GM18907 (cell line): ENCODE results near the gene UGT1A6.

Experiments used
- ATAC-seq: cut with Tn5 transposase; IDR thresholded peaks from one replicate; pipeline ENCODE4 v1.9.1; 2021; ENCODE audit warnings: mild to moderate bottlenecking, moderate library complexity; ENCODE audit not compliant: unreplicated experiment

UGT1A6 gene

DNA sequence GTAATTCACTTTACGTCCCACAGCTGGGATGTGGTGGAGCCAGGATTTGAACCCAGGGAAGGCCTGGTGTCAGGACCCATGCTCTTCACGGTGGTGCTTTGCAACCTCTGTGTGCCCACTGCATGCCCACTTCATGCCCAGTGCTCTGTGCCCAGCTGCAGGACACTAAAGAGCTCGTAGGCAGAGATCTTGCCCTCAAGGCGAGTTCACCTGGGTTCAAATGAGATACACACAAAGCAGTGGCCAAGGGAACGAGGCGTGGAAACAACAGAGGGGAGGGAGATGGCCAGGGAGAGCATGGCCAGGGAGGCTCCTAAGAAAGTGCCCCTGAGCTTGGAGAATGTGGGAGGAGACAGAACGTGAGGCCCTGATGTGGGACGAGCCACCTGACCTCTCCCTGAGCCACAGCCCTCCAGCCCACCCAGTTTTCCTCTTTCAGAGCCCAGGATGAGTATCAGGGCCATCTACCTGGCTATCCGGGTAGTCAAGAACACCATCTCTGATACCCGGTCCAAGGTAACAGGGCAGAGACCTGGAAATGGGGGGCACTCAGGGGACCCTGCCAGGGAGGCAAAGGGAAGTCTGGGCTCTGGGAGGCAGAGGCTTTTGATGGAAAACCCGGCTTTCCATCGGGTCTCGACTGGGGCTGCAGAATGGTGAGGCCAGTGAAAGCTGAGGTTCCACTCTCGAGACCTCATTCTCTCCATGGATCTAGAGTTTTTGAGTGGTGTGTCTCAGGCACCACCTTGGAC is 105.8 kb downstream of the UGT1A6 start:
- ATAC-seq = no peak

DNA sequence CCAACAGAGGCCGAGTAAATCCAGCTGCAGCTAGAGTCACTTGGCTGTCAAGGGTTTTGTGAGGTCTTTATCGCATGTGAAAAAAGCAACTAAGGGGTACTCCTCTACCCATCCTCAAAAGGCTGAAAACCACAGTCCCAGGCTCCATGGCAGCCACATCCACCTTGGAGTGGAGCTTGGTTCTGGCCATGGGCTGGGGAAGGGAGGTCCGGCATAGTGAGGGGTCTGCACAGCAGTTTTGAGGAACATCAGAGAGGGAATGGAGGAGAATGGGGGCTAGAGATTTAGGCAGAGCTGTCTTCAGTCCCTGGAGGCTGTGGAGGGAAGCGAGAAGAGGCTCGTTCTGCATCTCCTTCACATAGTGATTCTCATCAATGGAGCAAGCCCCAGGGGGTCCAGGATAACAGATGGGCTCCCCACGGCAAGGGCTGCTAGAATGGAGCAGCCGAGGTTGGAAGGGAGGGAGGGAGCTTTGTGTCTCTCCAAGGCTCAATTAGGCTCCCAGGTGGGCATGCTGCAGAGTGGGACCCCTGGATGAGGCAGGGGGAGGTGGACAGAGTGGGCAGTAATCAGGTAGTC is 106.5 kb downstream of the UGT1A6 start:
- no peak for ATAC-seq

DNA sequence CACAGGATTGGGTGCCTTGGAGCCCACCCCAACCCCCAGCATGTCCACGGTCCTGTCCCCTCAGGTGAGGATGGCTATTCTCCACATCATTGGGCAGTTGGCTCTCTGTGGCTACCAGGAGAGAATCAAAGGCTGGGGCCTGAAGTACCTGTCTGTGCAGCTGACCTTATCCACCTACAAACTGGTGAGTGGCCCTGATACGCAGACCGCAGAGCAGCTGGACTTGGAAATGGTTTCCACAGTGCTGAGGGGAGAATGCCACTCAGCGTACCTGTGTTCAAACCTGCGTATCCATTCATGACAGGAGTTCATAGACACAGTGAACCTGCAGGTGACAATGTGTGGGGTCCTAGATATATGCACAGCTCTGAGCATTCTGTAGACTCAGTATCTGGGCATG is 107.0 kb downstream of the UGT1A6 start:
- ATAC-seq = no peak

DNA sequence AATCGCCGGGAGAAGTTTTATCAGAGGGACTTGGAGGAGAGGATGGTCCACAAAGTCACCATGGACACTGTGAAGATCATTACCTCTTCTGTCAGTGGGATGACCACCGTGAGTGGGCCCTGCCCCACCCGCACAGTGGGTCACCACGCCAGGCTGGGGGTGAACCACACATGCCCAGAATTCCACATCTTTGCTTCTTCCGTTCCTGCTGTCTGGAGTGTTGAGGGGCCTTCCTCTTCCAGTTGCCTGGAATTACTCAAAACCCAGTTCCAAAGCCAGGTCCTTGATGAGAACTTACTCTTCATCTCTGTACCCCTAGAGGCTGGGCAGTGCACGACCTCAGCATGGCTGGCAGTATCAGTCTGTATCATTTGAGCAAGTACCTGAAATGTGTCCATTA is 107.5 kb downstream of the UGT1A6 start:
- no peak for ATAC-seq

DNA sequence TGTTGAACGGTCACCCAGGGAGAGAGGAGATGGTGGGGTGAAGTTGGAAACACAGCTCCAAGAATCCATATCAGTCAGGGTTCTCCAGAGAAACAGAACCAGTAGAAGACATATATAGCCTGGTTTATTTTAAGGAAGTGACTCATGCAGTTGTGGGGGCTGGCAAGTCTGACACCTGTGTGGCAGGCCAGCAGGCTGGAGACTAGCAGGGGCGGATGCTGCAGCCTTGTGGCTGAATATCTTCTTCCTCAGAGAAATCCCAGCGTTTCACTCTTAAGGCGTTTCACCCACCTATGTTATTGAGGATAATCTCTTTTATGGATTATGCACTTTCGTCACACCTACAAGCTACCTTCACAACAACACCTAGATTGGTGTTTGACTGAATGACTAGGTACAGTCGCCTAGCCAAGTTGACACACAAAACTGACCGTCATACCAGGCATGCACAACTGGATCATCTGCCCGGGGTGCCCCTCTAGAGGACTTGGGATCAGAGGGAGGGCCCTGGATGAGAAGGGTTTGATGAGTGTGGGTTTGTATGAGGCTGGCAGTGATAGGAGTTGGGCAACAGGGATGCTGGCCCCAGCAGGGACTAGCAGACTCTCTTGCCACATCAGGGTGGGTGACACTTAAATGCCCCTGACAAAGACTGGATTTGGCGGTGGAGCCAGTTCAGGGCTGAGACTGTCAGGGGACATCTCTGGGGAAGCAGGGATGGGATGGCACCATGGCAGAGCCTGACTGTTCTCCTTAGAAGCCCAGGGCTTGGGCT is 108.9 kb downstream of the UGT1A6 start:
- ATAC-seq = no peak

DNA sequence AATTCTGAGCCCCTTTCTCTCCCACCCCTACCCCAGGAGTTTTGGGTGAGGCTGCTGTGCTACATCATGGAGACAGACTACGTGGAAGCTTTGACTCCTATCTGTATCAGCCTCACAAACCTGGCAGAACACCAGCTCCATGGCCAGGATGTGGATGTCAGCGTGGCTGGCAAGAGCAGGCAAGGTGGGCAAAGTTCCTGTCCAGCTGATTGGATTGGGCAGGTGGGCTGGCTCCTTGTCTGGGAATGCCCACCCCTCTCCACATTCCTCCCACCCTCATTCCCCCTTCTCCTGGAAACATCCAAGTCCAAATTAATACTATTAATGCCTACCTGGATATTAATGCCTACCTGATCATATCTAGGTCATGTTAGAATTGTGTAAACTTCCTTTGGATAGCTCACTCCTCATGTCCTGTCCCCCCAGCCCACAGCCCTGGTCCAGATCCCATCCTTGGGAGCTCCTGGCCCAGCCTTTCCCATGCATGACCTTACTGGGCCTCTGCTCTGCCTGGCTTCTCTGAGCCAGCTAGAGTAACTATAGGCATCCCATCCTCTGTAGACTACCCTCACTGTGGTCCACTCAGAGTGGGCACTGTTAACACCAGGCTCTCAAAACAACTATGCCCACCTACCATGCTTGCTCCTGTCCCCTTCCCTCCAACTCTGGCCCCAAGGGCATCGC is 109.6 kb downstream of the UGT1A6 start:
- no peak for ATAC-seq

DNA sequence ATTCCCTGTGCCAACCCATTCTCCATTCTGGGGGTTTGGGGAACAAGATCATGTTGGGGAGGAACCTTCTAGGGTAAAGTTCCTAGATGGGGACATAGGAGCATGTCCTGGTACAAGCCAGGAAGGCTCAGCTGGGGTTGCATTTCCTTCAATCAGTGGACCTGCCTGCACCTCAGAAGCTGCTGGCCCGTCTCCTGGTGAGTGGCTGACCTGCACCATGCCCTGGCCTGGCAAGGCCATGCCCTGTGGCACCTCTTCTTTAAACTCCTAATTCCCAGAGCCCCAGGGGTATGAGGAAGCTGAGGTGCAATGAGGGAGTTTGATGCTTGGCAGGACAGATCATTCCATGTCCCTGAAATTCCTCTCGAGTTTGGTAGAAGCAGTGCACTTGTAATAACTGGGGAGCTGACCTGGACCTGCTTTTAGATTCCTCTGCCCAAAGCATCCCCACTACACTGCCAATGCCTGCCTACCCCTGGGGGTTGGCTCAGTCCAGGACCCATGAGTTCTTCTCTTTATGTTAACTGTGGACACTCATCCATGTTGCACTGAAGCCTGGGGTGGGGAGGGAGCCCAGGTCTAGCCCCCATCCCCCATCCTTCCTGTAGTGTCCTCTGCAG is 110.7 kb downstream of the UGT1A6 start:
- ATAC-seq = no peak

DNA sequence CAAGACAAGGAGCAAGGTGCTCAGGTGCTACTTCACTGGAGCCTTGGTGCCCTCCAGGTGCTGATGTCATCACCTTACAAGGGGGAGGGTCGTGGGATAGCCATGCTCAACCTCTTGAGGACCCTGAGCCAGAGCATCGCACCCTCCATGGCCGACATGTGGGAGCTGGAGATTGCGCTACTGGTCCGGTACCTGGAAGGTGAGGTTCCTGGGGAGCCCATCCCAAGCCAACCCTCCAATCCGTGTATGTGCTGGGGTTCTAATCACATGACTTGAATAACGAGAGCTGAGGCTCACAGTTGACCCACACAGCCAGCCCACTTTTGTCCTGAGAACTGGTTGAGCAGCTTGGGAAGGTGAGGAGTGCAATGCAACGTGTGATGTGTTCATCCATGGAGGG is 111.3 kb downstream of the UGT1A6 start:
- ATAC-seq = no peak

DNA sequence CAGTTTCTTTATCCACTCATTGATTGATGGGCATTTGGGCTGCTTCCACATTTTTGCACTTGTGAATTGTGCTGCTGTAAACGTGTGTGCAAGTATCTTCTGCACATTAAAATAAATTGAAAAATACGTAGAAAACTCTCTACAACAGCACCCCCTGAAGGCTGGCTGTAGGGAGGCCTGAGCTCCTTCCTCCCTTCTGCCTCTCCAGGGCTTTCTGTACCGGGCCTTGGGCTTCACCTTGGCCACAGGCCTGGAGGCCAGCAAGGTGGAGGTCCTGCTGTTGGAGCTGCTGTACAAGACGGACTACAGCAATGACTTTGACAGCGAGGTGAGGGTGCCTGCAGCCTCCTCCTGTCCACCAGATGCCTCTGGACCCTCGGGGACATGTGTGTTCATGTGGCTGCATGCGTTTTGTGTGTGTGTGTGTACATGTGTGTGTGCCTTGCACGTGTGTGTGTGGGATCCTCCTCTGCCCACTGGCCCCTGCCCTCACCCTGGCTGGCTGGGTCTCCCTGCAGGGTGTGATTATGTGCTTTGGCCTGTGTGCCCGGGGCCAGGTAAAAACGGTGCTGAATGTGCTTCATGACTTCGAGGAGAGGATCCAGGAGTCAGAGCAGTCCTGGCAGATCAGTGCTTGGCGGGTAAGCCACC is 114.7 kb downstream of the UGT1A6 start:
- ATAC-seq = no peak

DNA sequence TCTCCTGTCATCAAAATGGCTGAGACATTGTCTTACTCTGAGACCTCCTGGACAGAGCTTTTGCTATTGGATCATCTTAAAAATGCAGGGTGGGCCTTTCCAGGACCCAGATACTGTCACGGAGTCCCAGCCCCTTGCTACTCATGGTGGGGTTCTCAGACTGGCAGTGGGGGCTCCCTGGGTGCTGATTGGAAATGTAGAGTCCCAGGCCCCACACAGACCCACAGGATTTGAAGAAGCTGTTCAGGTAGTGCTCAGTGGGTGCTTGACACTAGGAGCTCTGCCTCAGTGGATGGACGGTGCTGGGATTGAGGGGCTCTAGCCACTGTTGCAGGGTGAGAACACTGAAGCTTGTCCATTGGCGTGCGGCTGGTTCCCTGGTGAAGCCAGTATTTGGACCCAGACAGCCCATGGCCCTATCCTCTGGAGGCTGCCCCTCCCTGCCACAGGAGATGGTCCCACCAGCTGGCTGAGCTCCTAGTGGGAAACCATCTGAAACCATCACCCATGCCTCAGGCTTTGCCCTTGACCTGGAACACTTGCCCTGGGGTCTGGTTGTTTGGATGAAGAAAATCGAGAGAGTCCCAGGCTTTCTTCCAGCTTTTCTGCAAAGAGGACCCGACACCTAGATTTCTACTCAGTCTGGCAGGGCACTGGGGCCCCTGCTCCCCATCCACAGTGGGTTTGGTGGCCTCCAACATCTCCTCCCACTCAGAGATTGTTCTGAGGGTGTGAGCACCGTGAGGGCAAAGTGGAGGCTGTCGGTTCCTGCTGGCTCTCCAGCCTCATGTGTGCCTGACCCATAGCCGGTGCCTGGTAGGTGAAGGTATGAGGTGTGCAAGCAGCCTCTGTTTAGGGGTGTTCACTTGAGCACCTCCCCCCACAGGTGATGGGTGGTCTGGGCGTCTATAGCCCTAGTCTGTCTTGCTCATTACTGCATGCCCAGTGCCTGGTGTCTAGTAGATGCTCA is 115.6 kb downstream of the UGT1A6 start:
- no peak for ATAC-seq

DNA sequence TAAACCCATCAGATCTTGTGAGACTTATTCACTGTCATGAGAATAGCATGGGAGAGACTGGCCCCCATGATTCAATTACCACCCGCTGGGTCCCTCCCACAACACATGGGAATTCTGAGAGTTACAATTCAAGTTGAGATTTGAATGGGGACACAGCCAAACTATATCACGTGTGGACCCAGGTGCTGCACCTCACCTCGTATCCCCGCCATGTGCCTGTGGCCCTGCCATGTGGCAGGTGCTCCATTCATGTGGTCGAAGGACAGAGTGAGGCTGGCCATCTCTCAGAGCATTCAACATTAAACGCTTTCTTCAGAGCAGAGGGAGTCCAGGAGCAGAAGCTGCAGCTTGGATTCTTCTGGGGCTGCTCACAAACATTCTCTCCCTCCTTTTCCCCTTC is 117.7 kb downstream of the UGT1A6 start:
- ATAC-seq = no peak

DNA sequence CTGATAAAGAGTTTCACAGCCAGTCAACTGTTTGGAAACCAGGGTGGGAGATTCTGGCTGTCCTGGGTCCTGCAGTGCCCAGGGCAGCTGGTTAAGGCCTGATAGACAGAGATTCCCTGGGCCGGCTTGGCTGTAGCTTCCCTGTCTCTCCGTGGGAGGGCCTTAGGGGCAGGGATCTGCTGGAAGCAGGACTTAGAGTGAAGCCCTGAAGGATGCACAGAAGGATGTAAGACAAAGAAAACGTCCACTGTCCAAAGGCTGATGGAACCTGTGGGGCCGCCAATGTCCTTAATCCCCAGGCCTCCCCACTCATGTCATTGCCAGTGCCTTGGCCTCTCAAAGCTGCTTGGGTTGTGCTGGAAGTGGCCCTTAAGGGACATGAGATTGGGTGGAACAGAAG is 118.4 kb downstream of the UGT1A6 start:
- ATAC-seq = no peak

DNA sequence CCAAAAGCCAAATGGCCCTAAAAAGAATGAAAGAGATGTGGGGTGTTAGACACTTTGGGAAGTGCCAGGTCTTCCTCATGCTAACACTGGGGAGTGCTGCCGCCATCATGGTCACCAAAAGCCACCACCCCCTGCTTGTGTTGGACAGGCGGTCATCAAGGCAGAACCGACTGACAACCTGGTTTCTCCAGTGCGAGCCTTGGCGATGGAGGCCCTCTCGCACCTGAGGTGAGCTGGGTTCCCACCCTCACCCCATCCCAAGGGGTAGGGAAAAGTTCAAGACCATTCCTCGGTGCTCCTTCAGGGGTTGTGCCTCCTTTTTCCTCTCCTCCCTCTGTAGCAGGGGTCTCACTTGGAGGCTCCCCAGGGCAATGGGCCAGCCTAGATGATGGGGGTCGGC is 119.0 kb downstream of the UGT1A6 start:
- ATAC-seq = no peak

DNA sequence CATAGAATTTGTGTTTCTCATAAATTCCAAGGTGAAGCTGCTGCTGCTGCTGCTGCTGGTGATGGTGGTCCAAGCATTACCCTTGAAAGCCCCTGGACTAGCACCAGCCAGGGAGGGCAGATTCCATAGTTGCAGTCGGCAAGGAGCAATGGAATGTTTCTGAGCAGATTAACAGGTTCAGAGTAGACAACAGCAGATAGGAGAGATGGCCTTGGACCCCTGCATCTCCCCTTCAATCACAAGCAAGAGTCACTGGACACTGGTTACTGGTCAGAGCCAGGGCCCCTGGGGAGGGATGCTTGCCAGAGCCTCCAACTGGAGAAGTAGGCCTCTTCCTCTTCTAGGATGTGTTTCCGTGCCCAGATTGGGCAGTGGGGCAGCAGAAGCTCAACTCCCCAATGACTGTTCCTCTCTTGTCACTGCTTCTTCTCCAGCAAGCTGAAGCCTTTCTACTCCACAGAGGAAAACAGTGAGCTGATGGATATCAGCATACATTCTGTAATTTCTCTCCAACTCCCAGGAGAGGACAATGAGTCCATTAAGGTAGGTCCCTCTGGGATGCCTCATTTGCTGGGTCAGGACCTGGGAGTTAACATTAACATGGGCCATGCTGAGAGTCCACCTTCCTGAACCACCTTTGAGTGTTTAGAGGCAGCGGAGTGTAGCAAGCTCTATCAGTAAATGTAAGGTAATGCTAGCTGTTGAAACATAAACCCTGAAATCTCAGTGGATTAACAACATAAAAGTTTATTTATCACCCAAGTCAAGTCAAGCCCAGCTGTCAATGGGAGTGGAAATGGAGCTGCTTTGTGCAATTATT is 120.8 kb downstream of the UGT1A6 start:
- no peak for ATAC-seq

DNA sequence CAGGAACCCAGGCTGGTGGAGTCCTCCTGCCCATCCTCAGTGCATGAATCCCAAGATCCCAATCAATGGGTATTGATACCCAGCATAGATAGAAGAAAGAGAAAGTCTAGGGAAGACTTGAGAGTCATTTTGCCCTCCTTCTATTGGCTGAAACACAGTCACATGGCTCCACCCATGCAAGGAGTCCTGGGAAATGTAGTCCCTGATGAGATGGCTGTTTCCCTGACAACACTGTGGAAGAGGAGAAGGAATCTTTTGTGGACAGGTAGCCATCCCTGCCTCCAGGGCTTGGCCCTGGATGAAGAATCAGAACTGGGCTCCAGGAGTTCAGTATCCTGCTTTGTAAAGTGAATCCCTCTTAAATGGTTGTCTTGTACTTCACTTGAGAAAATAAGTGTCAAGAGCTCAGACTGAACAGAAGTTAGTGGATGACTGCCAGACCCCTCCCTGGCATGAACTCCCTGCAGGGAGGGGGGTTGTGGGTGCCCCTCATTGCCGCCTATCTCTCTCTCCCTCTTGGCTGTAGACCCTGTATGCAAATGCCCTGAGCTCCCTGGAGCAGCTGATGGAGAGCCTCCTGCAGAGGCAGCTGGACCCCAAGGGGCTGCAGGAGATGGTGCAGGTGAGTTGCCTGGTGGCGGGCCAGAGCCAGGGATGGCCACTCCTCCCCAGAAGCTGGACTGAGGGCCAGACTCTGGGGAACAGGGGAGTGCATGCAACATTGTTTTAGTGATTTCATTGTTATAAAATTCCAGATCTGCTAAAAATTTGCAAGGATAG is 121.6 kb downstream of the UGT1A6 start:
- ATAC-seq = no peak

DNA sequence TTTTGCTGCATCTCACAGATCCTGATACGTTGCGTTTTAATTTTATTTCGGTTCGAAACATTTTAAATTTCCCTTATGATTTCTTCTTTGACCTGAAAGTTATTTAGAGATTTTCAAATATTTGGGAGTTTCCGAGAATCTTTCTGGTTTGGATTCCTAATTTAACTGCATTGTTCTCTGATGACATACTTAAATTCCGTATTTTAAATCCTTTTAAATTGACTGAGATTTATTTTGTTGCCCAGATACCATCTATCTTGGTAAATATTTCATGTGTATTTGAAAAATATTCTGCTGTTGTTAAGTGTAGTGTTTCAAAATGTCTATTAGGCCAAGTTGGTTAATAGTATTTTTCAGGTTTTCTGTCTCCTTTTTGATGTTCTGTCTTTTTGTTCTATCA is 123.2 kb downstream of the UGT1A6 start:
- ATAC-seq = no peak

DNA sequence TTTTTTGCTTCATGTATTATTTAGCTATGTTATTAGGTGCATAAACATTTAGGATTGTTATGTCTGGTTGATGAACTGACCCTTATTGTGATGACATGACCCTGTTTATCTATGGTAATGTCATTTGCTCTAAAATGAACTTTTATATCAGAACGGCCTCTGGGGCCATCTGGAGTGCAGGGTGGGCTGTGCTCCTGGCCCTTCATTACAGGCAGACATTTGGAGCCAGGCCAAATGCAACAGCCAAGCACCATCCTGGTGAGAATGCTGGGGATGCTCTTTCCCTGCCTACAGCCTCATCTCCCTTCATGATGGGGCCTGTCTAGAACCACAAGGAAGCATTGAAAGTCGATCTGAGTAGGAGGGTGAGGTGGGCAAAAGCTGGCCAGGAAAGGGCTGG is 123.6 kb downstream of the UGT1A6 start:
- no peak for ATAC-seq

DNA sequence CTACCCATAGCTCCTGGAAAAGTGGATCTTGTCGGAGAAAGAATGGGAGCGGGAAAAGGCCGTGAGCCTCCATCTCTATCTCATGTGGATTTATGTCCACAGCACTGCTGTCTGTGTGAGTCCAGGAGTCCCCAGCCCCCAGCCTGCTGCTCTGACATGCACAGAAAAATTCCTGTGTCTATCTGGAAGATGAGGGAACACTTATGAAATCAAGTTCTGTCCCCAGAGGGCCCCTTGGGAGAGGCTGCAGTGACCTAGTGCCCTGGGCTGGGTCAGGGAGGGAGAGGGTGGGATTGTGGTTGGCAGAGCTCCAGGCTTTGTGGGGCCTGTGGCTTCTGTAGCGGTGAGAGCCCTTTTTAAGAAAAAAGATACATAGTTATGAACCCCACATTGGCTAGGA is 124.1 kb downstream of the UGT1A6 start:
- no peak for ATAC-seq
